ENCODE measurements around the gene LYPD4.
"Not testable (repeated sequence)": the region's sequence is repeated elsewhere in the genome, so short reads cannot be mapped to it uniquely, and the experiment has no call there.

The LYPD4 gene

GRCh38 chr19:41796362-41796761 lies 48.1 kb downstream of the LYPD4 start, which contains the start of gene CEACAM3:
TSS of gene CEACAM3 (plus strand) at chr19:41796587. CDS start at chr19:41796678, 91 bp downstream.
- DNase-seq: no peak

GRCh38 chr19:41795031-41795461 lies 49.4 kb downstream of the LYPD4 start:
- peak; percentile 38 to 59 for DNase-seq

GRCh38 chr19:41793414-41793727 lies 51.1 kb downstream of the LYPD4 start:
- DNase-seq: no peak

GRCh38 chr19:41792513-41793413 lies 51.7 kb downstream of the LYPD4 start:
- peak; percentile 62 to 72 for DNase-seq

GRCh38 chr19:41789053-41789452 lies 55.4 kb downstream of the LYPD4 start:
- not testable (repeated sequence) for DNase-seq

- DNase-seq: not testable (repeated sequence)
Observed at GRCh38 chr19:41788518-41788917, 56.0 kb downstream of the LYPD4 start.
